GM23338 (cell line): ENCODE data around the gene SFPQ.

Experiments
- CREB1 ChIP-seq: fragments of 250-450 bp; sonication (Bioruptor Pico); IDR thresholded peaks from 2 replicates; pipeline ENCODE4 v1.5.0; 2020; ENCODE audit warnings: low read depth, mild to moderate bottlenecking, moderate library complexity
- EZH2 ChIP-seq: fragments of 200-600 bp; sonication (generic); IDR thresholded peaks from one replicate; pipeline ENCODE4 v1.8.0; 2017; ENCODE audit warnings: antibody characterized with exemption, mild to moderate bottlenecking, low read depth; ENCODE audit not compliant: unreplicated experiment
- EZH2phosphoT487 ChIP-seq: fragments of 200-600 bp; sonication (generic); IDR thresholded peaks from one replicate; pipeline ENCODE4 v1.8.1; 2018; ENCODE audit warnings: antibody characterized with exemption; ENCODE audit not compliant: unreplicated experiment
- JUNB ChIP-seq: IDR thresholded peaks from one replicate; pipeline ENCODE4 v1.6.1; 2016; ENCODE audit warnings: antibody characterized with exemption; ENCODE audit not compliant: unreplicated experiment
- NANOG ChIP-seq: IDR thresholded peaks from 2 replicates; pipeline ENCODE4 v1.6.1; 2016; ENCODE audit warnings: antibody characterized with exemption, borderline replicate concordance
- POLR2AphosphoS5 ChIP-seq: IDR thresholded peaks from 2 replicates; pipeline ENCODE4 v1.6.1; 2016; ENCODE audit warnings: antibody characterized with exemption, low read depth
- STAT1 ChIP-seq: IDR thresholded peaks from one replicate; pipeline ENCODE4 v1.6.1; 2016; ENCODE audit warnings: antibody characterized with exemption; ENCODE audit not compliant: unreplicated experiment
- ZNF114 ChIP-seq: fragments of 250-450 bp; sonication (Bioruptor Pico); IDR thresholded peaks from 2 replicates; pipeline ENCODE4 v1.5.0; 2020; ENCODE audit warnings: mild to moderate bottlenecking, moderate library complexity
- ZNF331 ChIP-seq: fragments of 250-450 bp; sonication (Bioruptor Pico); IDR thresholded peaks from 2 replicates; pipeline ENCODE4 v1.5.0; 2020; ENCODE audit warnings: low read depth, mild to moderate bottlenecking, moderate library complexity
- TF ChIP-seq, protein P1 (sequence below): IDR thresholded peaks from one replicate; pipeline ENCODE4 v1.6.1; 2018; ENCODE audit warnings: antibody characterized with exemption; ENCODE audit not compliant: unreplicated experiment
- TF ChIP-seq, protein P2 (sequence below), 2 experiments: fragments of 200-600 bp in 1 of 2; sonication (generic) in 1 of 2; conservative IDR thresholded peaks; 2 replicates each; pipeline versions ENCODE4 v1.5.1 to v1.6.1; 2016 to 2017; ENCODE audit warnings: antibody characterized with exemption in 2 of 2, low read depth in 2 of 2, mild to moderate bottlenecking in 2 of 2, moderate library complexity in 1 of 2
- TF ChIP-seq, protein P3 (sequence below): IDR thresholded peaks from 2 replicates; pipeline ENCODE4 v1.6.1; 2016; ENCODE audit warnings: antibody characterized with exemption

DNA sequence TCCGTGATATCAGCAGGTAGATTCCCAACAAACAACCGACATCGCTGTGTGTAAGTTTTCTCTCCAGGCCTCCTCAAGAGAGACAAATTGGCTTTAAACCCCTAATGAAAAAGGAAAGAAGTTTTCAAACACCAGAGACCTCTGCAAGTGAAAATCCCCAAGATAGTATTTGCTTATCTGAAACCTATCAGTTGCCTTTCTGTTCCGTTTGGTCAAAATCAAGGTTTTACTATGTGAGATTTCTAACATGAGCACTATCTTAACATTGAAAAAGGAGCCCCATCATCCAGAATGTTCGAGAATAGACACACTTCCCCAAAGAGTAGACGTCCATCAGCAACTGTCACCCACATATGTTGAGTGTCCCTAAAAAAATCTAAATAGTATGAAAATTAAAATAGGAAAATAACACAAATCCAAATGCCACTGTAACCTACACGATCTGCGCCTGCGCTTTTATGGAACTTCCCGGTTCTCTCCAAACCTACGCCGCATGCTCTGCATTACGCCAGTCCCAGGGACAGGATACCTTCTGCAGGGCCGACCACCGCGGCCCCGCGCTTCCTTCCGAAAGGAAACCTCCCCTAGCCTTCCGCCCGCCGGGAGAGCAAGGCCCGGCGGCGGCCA, 1.4 kb downstream of the SFPQ start:
- TF ChIP-seq, protein P1, sequence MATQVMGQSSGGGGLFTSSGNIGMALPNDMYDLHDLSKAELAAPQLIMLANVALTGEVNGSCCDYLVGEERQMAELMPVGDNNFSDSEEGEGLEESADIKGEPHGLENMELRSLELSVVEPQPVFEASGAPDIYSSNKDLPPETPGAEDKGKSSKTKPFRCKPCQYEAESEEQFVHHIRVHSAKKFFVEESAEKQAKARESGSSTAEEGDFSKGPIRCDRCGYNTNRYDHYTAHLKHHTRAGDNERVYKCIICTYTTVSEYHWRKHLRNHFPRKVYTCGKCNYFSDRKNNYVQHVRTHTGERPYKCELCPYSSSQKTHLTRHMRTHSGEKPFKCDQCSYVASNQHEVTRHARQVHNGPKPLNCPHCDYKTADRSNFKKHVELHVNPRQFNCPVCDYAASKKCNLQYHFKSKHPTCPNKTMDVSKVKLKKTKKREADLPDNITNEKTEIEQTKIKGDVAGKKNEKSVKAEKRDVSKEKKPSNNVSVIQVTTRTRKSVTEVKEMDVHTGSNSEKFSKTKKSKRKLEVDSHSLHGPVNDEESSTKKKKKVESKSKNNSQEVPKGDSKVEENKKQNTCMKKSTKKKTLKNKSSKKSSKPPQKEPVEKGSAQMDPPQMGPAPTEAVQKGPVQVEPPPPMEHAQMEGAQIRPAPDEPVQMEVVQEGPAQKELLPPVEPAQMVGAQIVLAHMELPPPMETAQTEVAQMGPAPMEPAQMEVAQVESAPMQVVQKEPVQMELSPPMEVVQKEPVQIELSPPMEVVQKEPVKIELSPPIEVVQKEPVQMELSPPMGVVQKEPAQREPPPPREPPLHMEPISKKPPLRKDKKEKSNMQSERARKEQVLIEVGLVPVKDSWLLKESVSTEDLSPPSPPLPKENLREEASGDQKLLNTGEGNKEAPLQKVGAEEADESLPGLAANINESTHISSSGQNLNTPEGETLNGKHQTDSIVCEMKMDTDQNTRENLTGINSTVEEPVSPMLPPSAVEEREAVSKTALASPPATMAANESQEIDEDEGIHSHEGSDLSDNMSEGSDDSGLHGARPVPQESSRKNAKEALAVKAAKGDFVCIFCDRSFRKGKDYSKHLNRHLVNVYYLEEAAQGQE: no peak
- TF ChIP-seq, protein P2, sequence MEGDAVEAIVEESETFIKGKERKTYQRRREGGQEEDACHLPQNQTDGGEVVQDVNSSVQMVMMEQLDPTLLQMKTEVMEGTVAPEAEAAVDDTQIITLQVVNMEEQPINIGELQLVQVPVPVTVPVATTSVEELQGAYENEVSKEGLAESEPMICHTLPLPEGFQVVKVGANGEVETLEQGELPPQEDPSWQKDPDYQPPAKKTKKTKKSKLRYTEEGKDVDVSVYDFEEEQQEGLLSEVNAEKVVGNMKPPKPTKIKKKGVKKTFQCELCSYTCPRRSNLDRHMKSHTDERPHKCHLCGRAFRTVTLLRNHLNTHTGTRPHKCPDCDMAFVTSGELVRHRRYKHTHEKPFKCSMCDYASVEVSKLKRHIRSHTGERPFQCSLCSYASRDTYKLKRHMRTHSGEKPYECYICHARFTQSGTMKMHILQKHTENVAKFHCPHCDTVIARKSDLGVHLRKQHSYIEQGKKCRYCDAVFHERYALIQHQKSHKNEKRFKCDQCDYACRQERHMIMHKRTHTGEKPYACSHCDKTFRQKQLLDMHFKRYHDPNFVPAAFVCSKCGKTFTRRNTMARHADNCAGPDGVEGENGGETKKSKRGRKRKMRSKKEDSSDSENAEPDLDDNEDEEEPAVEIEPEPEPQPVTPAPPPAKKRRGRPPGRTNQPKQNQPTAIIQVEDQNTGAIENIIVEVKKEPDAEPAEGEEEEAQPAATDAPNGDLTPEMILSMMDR (conservative IDR thresholded peaks at IDR 0.05; ENCODE audit: low read depth in 2 of 2): no peak
- no peak for TF ChIP-seq EZH2phosphoT487
- no peak for TF ChIP-seq POLR2AphosphoS5
- TF ChIP-seq EZH2: no peak
- TF ChIP-seq STAT1: no peak
- TF ChIP-seq CREB1 (CRISPR knock-in tag): no peak
- no peak for TF ChIP-seq JUNB
- no peak for TF ChIP-seq ZNF114 (CRISPR knock-in tag)
- TF ChIP-seq ZNF331: no peak
- TF ChIP-seq NANOG: no peak
- TF ChIP-seq, protein P3, sequence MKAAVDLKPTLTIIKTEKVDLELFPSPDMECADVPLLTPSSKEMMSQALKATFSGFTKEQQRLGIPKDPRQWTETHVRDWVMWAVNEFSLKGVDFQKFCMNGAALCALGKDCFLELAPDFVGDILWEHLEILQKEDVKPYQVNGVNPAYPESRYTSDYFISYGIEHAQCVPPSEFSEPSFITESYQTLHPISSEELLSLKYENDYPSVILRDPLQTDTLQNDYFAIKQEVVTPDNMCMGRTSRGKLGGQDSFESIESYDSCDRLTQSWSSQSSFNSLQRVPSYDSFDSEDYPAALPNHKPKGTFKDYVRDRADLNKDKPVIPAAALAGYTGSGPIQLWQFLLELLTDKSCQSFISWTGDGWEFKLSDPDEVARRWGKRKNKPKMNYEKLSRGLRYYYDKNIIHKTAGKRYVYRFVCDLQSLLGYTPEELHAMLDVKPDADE: no peak
